Muscle layer of colon (tissue), 2 donors: ENCODE results near the gene CEP112.

ENCODE experiments used
- H3K27ac ChIP-seq: one replicate; pipeline ENCODE4 v1.7.0; 2013; ENCODE audit warnings: low read depth, mild to moderate bottlenecking, low read length, moderate library complexity
- H3K27me3 ChIP-seq, 2 donors: one replicate each; pipeline ENCODE4 v1.7.0; 2013; ENCODE audit warnings: low read length in 2 of 2, mild to moderate bottlenecking in 2 of 2; ENCODE audit not compliant: insufficient read depth in 2 of 2, control insufficient read depth in 1 of 2
- H3K36me3 ChIP-seq: one replicate; pipeline ENCODE4 v1.7.0; 2013; ENCODE audit warnings: mild to moderate bottlenecking, low read length; ENCODE audit not compliant: insufficient read depth
- H3K4me1 ChIP-seq: one replicate; pipeline ENCODE4 v1.7.0; 2013; ENCODE audit warnings: mild to moderate bottlenecking, low read length; ENCODE audit not compliant: insufficient read depth
- H3K4me3 ChIP-seq, 2 donors: one replicate each; pipeline ENCODE4 v1.7.0; 2013; ENCODE audit warnings: low read length in 2 of 2, low read depth in 1 of 2, mild to moderate bottlenecking in 1 of 2, moderate library complexity in 1 of 2
- H3K9ac ChIP-seq: one replicate; pipeline ENCODE4 v1.7.0; 2013; ENCODE audit warnings: low read length
- H3K9me3 ChIP-seq: one replicate; pipeline ENCODE4 v1.7.0; 2013; ENCODE audit warnings: mild to moderate bottlenecking, low read length
- donor health status: abdominal sarcoma.
- donor health status: Adenocarcinoma of cecum.

CEP112 gene

GRCh38 chr17:66227212-66228045 lies 35.5 kb upstream of the CEP112 start:
- Histone ChIP-seq H3K27ac (no peak overlapping the region), H3K36me3 (no peaks in the 10 kb centered on the region), H3K9me3 (no peaks in the 10 kb centered on the region), H3K4me1 (no peaks in the 10 kb centered on the region), H3K27me3 (no peaks in the 10 kb centered on the region), H3K9ac (no peak overlapping the region), H3K4me3 (no peak overlapping the region)

DNA sequence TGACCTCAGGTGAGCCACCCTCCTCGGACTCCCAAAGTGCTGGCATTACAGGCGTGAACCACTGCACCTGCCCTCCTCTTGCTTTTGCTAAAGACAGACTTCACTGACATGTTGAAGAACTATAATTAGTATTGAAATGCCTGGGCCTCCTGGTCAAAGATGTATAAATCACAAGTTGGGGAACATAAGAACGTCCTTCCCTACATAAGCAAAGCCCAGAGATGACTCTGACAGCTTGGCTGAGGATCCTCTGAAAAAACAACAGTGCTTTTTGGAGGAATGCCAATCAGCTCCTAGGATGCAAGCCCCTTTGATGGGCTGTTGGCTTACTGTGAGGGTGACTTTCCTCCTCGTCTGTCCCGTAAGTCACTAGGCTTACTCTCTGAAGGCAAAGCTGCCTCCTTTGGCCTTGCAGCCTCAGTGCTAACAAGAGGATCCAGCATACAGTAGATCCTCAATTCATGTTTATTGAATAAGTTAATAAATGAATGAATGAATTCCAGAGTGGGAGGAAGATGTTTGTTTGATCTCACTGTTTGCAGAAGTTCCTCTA lies 30.9 kb upstream of the CEP112 start:
- H3K27ac ChIP-seq: no peak overlapping the region
- H3K9ac ChIP-seq: no peak overlapping the region
- H3K27me3 ChIP-seq: no peaks in the 10 kb centered on the region
- H3K4me1 ChIP-seq: no peaks in the 10 kb centered on the region
- no peak overlapping the region for H3K4me3 ChIP-seq
- no peaks in the 10 kb centered on the region for H3K36me3 ChIP-seq
- no peaks in the 10 kb centered on the region for H3K9me3 ChIP-seq

GRCh38 chr17:66221755-66222530 lies 30.0 kb upstream of the CEP112 start:
- H3K4me1 ChIP-seq: no peaks in the 10 kb centered on the region
- H3K27me3 ChIP-seq: no peaks in the 10 kb centered on the region
- H3K9me3 ChIP-seq: no peaks in the 10 kb centered on the region
- no peak overlapping the region for H3K27ac ChIP-seq
- no peaks in the 10 kb centered on the region for H3K36me3 ChIP-seq
- no peak overlapping the region for H3K4me3 ChIP-seq
- H3K9ac ChIP-seq: no peak overlapping the region

DNA sequence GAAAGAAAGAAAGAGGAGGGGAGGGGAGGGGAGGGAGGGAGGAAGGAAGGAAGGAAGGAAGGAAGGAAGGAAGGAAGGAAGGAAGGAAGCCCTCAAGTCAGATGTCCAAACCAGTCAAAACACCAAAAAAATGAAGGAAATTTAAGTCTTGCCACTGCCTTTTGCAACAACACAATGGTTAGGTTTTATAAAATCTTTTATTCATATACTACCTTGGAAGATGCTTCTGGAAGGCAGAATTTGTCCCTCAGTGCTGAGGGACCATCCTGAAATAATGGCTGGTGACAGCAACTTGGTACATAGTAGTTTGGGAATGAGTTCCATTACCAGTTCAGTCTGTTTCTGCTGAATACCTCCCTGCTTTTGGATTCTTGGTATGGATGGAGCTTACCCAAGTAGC lies 29.4 kb upstream of the CEP112 start:
- Histone ChIP-seq H3K27ac (no peak overlapping the region), H3K27me3 (no peaks in the 10 kb centered on the region), H3K4me1 (no peaks in the 10 kb centered on the region), H3K9ac (no peak overlapping the region), H3K36me3 (no peaks in the 10 kb centered on the region), H3K9me3 (no peaks in the 10 kb centered on the region), H3K4me3 (no peak overlapping the region)

DNA sequence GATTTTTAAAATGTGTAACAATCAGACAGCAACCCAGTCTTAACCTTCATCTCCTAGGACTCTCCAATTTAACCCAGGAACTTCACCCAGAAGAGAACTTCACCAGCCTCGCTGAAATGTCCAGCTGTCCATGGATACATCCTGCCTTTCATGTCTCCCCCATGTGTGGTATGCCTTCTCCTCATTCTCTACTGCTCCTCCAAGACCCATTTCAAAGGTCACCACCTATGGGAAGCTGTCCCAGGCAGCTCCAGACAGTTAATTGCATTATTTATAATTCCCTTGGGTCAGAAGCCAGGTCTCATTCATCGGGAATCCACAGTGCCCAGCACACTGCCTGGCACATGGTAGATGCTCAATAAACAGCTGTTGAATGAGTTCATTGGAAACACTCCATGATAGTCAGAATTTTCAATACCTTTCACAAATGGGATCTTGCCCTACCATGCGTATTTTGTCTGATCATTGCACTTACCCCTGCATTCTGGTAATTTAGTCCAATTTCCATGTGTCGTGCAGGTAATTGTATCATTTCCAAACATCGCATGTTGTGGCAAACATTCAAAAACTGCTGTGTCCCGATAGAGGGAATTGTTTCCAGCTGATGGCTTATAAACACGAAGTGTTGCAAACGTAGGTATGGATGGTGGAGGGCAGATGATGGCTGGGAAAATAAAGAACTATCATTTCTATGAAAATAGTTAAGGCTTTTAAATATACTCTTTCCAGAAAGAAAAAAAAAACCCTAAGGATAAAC lies 28.3 kb upstream of the CEP112 start:
- Histone ChIP-seq H3K4me1 (no peaks in the 10 kb centered on the region), H3K9me3 (no peaks in the 10 kb centered on the region), H3K9ac (no peak overlapping the region), H3K4me3 (no peak overlapping the region), H3K27ac (no peak overlapping the region), H3K36me3 (no peaks in the 10 kb centered on the region), H3K27me3 (no peaks in the 10 kb centered on the region)

DNA sequence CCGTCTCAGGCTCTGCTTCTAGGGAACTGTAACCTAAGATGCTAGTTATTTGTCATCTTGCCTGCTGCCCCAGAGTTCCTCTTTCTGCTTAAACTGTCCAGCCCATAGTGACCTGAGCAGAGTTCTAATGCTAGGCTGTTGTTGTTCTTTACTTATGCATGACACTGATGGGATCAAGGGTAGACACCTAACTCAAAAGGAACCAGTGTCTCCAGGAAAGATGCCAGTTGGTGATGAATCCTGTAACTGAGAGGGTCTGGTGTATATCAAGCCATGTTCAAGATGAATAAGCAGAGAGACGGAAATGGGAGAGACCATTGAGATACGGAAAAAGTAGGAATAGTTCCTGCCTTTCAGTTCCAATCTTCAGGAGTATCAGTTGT lies 23.6 kb upstream of the CEP112 start:
- H3K27ac ChIP-seq: no peak overlapping the region
- H3K4me1 ChIP-seq: no peaks in the 10 kb centered on the region
- no peaks in the 10 kb centered on the region for H3K27me3 ChIP-seq
- H3K9ac ChIP-seq: no peak overlapping the region
- no peaks in the 10 kb centered on the region for H3K36me3 ChIP-seq
- H3K4me3 ChIP-seq: no peak overlapping the region
- no peaks in the 10 kb centered on the region for H3K9me3 ChIP-seq

DNA sequence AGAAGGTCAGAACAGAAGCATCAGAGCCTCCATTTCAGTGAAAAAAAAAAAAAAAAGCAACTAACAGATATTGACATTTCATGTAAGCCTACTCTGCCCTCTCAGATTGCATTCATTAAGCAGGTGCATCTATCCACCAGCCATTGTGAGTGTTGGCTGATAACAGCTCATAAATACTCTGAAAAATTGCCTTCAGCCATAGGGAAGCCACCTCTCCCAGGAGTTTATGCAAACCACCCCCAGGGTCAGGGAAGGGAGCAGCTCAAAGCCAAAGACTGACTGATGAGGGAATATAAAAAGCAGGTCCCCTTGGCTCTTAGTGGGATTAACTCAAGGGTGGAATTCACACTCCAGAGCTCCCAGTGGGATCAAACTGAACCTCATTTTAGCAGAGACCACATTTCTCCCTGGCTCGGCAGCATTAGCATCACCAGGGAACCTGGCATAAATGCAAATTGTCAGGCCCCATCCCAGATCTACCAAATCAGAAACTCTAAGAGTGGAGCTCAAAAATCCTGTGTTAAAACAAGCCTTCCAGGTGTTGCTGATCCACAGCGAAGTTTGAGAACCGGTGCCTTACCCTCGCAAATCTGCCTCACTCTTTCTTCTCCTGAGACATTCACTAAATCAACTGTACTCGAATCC lies 23.1 kb upstream of the CEP112 start:
- Histone ChIP-seq H3K9me3 (no peaks in the 10 kb centered on the region), H3K4me1 (no peaks in the 10 kb centered on the region), H3K9ac (no peak overlapping the region), H3K27me3 (no peaks in the 10 kb centered on the region), H3K36me3 (no peaks in the 10 kb centered on the region), H3K27ac (no peak overlapping the region), H3K4me3 (no peak overlapping the region)

GRCh38 chr17:66211047-66211810 lies 19.3 kb upstream of the CEP112 start:
- Histone ChIP-seq H3K27ac (no peak overlapping the region), H3K4me1 (no peaks in the 10 kb centered on the region), H3K9me3 (no peaks in the 10 kb centered on the region), H3K9ac (no peak overlapping the region), H3K36me3 (no peaks in the 10 kb centered on the region), H3K27me3 (no peaks in the 10 kb centered on the region), H3K4me3 (no peak overlapping the region)

GRCh38 chr17:66210208-66210574 lies 18.3 kb upstream of the CEP112 start:
- H3K4me1 ChIP-seq: no peaks in the 10 kb centered on the region

GRCh38 chr17:66207936-66208335 lies 16.0 kb upstream of the CEP112 start:
- Histone ChIP-seq H3K27me3 (no peaks in the 10 kb centered on the region), H3K9ac (no peak overlapping the region), H3K9me3 (no peaks in the 10 kb centered on the region), H3K4me3 (no peak overlapping the region), H3K27ac (no peak overlapping the region), H3K4me1 (no peaks in the 10 kb centered on the region), H3K36me3 (no peaks in the 10 kb centered on the region)

More at GRCh38 chr17:66210208-66210574, 18.3 kb upstream of the CEP112 start:
- H3K9me3 ChIP-seq: no peaks in the 10 kb centered on the region
- H3K9ac ChIP-seq: no peak overlapping the region
- H3K27me3 ChIP-seq: no peaks in the 10 kb centered on the region
- H3K27ac ChIP-seq: no peak overlapping the region
- no peak overlapping the region for H3K4me3 ChIP-seq
- H3K36me3 ChIP-seq: no peaks in the 10 kb centered on the region
